ENCODE data around the gene RAB5A. TPM values are rescaled to one million over a fixed set of nuclear protein-coding genes. Genes with fewer than 3 reads are reported as not detected.

RAB5A gene
- total and polyA plus RNA-seq, 2 experiments from 2014 or later = 55.7 to 56.1 TPM

GRCh38 chr3:19903649-19904048 lies 43.2 kb upstream of the RAB5A start:
- H3K9me3 ChIP-seq (ENCODE audit: low read depth) = no peaks in the 10 kb centered on the region
- DNase-seq (ENCODE audit: low read depth in 1 of 2, low spot score in 1 of 2) = no peak
- no peak for TF ChIP-seq CTCF (IDR thresholded peaks at IDR 0.05; ENCODE audit: low read depth, low read length)
- H3K4me1 ChIP-seq (ENCODE audit: low read depth) = no peaks in the 10 kb centered on the region
- no peaks in the 10 kb centered on the region for H3K27me3 ChIP-seq
- no peak overlapping the region for H3K4me3 ChIP-seq
- no peaks in the 10 kb centered on the region for H3K36me3 ChIP-seq
- H3K27ac ChIP-seq = no peak overlapping the region

- no peak for TF ChIP-seq CTCF (IDR thresholded peaks at IDR 0.05; ENCODE audit: low read depth, low read length)
- no peak for DNase-seq (ENCODE audit: low read depth in 1 of 2, low spot score in 1 of 2)
- Histone ChIP-seq H3K27ac (no peak overlapping the region), H3K4me1 (ENCODE audit: low read depth) (no peaks in the 10 kb centered on the region), H3K4me3 (no peak overlapping the region), H3K27me3 (no peaks in the 10 kb centered on the region), H3K36me3 (no peaks in the 10 kb centered on the region), H3K9me3 (ENCODE audit: low read depth) (no peaks in the 10 kb centered on the region)
These were observed 39.4 kb upstream of the RAB5A start for GRCh38 chr3:19907523-19907922.

- Histone ChIP-seq H3K27me3 (no peaks in the 10 kb centered on the region), H3K4me3 (no peak overlapping the region), H3K4me1 (ENCODE audit: low read depth) (no peaks in the 10 kb centered on the region), H3K9me3 (ENCODE audit: low read depth) (no peaks in the 10 kb centered on the region), H3K36me3 (no peaks in the 10 kb centered on the region), H3K27ac (no peak overlapping the region)
- no peak for DNase-seq (ENCODE audit: low read depth in 1 of 2, low spot score in 1 of 2)
- no peak for TF ChIP-seq CTCF (IDR thresholded peaks at IDR 0.05; ENCODE audit: low read depth, low read length)
These were observed 35.4 kb upstream of the RAB5A start for GRCh38 chr3:19911452-19911851.

GRCh38 chr3:19917167-19917566 lies 29.7 kb upstream of the RAB5A start:
- no peak overlapping the region for H3K4me3 ChIP-seq
- no peaks in the 10 kb centered on the region for H3K27me3 ChIP-seq
- no peak for TF ChIP-seq CTCF (IDR thresholded peaks at IDR 0.05; ENCODE audit: low read depth, low read length)

GRCh38 chr3:19920401-19921080 lies 26.4 kb upstream of the RAB5A start:
- no peak for TF ChIP-seq CTCF (IDR thresholded peaks at IDR 0.05; ENCODE audit: low read depth, low read length)
- Histone ChIP-seq H3K36me3 (no peaks in the 10 kb centered on the region), H3K4me1 (ENCODE audit: low read depth) (no peaks in the 10 kb centered on the region), H3K4me3 (no peak overlapping the region), H3K9me3 (ENCODE audit: low read depth) (no peaks in the 10 kb centered on the region), H3K27me3 (no peaks in the 10 kb centered on the region), H3K27ac (no peak overlapping the region)
- no peak for DNase-seq (ENCODE audit: low read depth in 1 of 2, low spot score in 1 of 2)

More at GRCh38 chr3:19917167-19917566, 29.7 kb upstream of the RAB5A start:
- Histone ChIP-seq H3K4me1 (ENCODE audit: low read depth) (no peaks in the 10 kb centered on the region), H3K36me3 (no peaks in the 10 kb centered on the region), H3K9me3 (ENCODE audit: low read depth) (no peaks in the 10 kb centered on the region), H3K27ac (no peak overlapping the region)
- no peak for DNase-seq (ENCODE audit: low read depth in 1 of 2, low spot score in 1 of 2)

All from cardiac muscle cell (in vitro differentiated cells and primary cell).